HepG2 (cell line): ENCODE results near the gene ARHGAP12. TPM values are rescaled to one million over a fixed set of nuclear protein-coding genes. Genes with fewer than 3 reads are reported as not detected.

Experiments used
- AHR ChIP-seq: IDR thresholded peaks from 2 replicates; pipeline ENCODE4 v1.6.1; 2018; ENCODE audit warnings: missing genetic modification reagents, missing compliant biosample characterization
- GZF1 ChIP-seq: sonication (generic); formaldehyde crosslinking; IDR thresholded peaks from 2 replicates; pipeline ENCODE4 v1.5.1; 2020; ENCODE audit warnings: mild to moderate bottlenecking, missing genetic modification reagents
- IKZF5 ChIP-seq: IDR thresholded peaks from 2 replicates; pipeline ENCODE4 v1.6.1; 2018; ENCODE audit warnings: missing genetic modification reagents, mild to moderate bottlenecking, missing compliant biosample characterization
- IRX3 ChIP-seq: sonication (generic); formaldehyde crosslinking; IDR thresholded peaks from 2 replicates; pipeline ENCODE4 v1.8.1; 2023; ENCODE audit warnings: mild to moderate bottlenecking, low read depth, missing genetic modification reagents, borderline replicate concordance
- MAFK ChIP-seq, 2 experiments: IDR thresholded peaks in 1 of 2; conservative IDR thresholded peaks in 1 of 2; 2 replicates each; pipeline ENCODE4 v1.6.1; 2011; ENCODE audit warnings: improper control_type of control experiment in 2 of 2, low read length in 2 of 2
- NONO ChIP-seq, 2 experiments: fragments of 450-650 bp in 1 of 2; sonication (generic) in 1 of 2; formaldehyde crosslinking in 1 of 2; IDR thresholded peaks in 1 of 2; conservative IDR thresholded peaks in 1 of 2; 2 replicates each; pipeline versions ENCODE4 v1.6.1 to v1.8.0; 2017 to 2022; ENCODE audit warnings: mild to moderate bottlenecking in 1 of 2, missing genetic modification reagents in 1 of 2, moderate library complexity in 1 of 2
- RELA ChIP-seq: sonication (generic); formaldehyde crosslinking; IDR thresholded peaks from 2 replicates; pipeline ENCODE4 v1.4.0; 2020; ENCODE audit warnings: missing genetic modification reagents
- SMARCC2 ChIP-seq: fragments of 450-650 bp; IDR thresholded peaks from 2 replicates; pipeline ENCODE4 v1.6.1; 2017; ENCODE audit warnings: antibody characterized with exemption, mild to moderate bottlenecking
- YEATS4 ChIP-seq: sonication (generic); formaldehyde crosslinking; IDR thresholded peaks from 2 replicates; pipeline ENCODE4 v1.4.0; 2020; ENCODE audit warnings: missing genetic modification reagents, borderline replicate concordance
- ZMYM4 ChIP-seq: sonication (generic); formaldehyde crosslinking; IDR thresholded peaks from 2 replicates; pipeline ENCODE4 v1.8.1; 2023; ENCODE audit warnings: mild to moderate bottlenecking, missing genetic modification reagents
- ZNF138 ChIP-seq: sonication (generic); formaldehyde crosslinking; IDR thresholded peaks from 2 replicates; pipeline ENCODE4 v1.5.0; 2020; ENCODE audit warnings: mild to moderate bottlenecking, low read depth, missing genetic modification reagents
- ZNF543 ChIP-seq: sonication (generic); formaldehyde crosslinking; IDR thresholded peaks from 2 replicates; pipeline ENCODE4 v1.4.0; 2020; ENCODE audit warnings: mild to moderate bottlenecking, missing genetic modification reagents
- ZNF766 ChIP-seq: sonication (generic); formaldehyde crosslinking; IDR thresholded peaks from 2 replicates; pipeline ENCODE4 v1.5.0; 2020; ENCODE audit warnings: missing genetic modification reagents, borderline replicate concordance
- ZNF777 ChIP-seq: sonication (generic); formaldehyde crosslinking; IDR thresholded peaks from 2 replicates; pipeline ENCODE4 v1.4.0; 2020; ENCODE audit warnings: missing genetic modification reagents
- ZNF883 ChIP-seq: sonication (generic); formaldehyde crosslinking; IDR thresholded peaks from 2 replicates; pipeline ENCODE4 v1.5.1; 2020; ENCODE audit warnings: mild to moderate bottlenecking, missing genetic modification reagents; ENCODE audit errors: not compliant biosample characterization
- polyA plus RNA-seq, 8 experiments: library from polyadenylated mRNA; depleted of rRNA in 3 of 8; stranded (reverse) in 7 of 8; unstranded in 1 of 8; fragments of >200 nt; fragmentation: Illumina TruSeq in 4 of 8; extraction: Trizol in 4 of 8; gene quantifications; 2 replicates each; pipeline versions ENCODE4 v1.2.1 to v1.2.3, GENCODE V29; 2011 to 2016; ENCODE audit warnings: low read depth in 4 of 8, missing spikeins in 1 of 8, mixed read lengths in 1 of 8; ENCODE audit not compliant: insufficient read depth in 1 of 8
- total RNA-seq, 5 experiments: library from RNA; depleted of rRNA; stranded (reverse); fragments of >200 nt; fragmentation: Illumina TruSeq; extraction: Trizol; gene quantifications; 2 replicates each; pipeline ENCODE4 v1.2.3, GENCODE V29; 2016; ENCODE audit warnings: low read depth in 1 of 5

ARHGAP12 gene
- total and polyA plus RNA-seq, 2 of the 13 experiments (the other 11 are each of a cell fraction or from before 2014, with no cell fraction given): 25.0 to 54.6 TPM

DNA sequence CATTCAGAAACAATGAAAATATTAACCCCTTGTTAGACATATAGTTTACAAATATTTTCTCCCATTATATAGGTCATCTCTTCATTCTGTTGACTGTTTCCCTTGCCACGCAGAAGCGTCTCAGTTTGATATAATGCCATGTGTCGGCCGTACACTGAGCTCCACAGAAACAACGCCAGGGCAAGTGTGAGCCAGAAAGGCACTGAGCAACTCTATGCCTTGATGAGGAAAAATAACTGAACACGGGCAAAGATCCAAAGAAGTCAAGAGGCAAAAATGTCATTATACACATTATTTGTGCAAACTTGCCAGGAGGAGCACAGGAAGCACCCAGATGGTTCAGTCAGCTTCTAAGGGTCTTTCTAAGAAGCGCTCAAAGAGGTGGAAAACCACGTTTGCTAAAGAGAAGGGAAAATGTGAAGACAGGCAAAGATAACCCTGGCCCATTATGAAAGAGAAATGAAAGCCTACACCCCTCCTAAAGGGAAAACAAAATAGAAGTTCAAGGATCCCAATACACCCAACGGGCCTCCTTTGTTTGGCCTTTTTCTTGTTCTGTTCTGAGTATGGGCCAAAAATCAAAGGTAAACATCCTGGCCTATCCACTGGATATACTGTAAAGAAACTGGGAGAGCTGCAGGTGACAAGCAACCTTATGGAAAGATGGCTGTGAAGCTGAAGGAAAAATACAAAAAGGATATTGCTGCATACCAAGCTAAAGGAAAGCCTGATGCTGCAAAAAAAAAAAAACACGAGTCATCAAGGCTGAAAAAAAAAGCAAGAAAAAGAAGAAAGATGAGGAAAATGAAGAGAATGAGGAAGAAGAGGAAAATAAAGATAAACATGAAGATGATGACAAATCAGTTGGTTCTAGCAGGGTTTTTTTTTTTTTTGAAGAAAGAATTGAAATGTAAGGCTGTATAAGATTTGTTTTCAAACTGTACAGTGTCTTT lies 15.5 kb downstream of the ARHGAP12 start (continued):
- TF ChIP-seq IKZF5 (CRISPR knock-in tag): no peak
- TF ChIP-seq SMARCC2: no peak
- peak; percentile 22 to 51; a peak in 3 of 4 replicates for TF ChIP-seq MAFK (conservative IDR thresholded peaks at IDR 0.05 in 1 of 2, IDR thresholded peaks at IDR 0.05 in 1 of 2; ENCODE audit: low read length in 2 of 2)
- no peak for TF ChIP-seq RELA (CRISPR knock-in tag)
- no peak for TF ChIP-seq GZF1 (CRISPR knock-in tag)
- TF ChIP-seq YEATS4 (CRISPR knock-in tag): no peak
- TF ChIP-seq ZNF766 (CRISPR knock-in tag): no peak
- TF ChIP-seq ZNF138 (CRISPR knock-in tag): no peak
- no peak for TF ChIP-seq AHR (CRISPR knock-in tag)
- no peak for TF ChIP-seq ZNF883 (CRISPR knock-in tag)
- TF ChIP-seq ZNF543 (CRISPR knock-in tag): no peak
- no peak for TF ChIP-seq IRX3 (CRISPR knock-in tag)
- no peak for TF ChIP-seq NONO (IDR thresholded peaks at IDR 0.05)
- no peak for TF ChIP-seq NONO (CRISPR knock-in tag; conservative IDR thresholded peaks at IDR 0.05)
- TF ChIP-seq ZNF777 (CRISPR knock-in tag): no peak
- TF ChIP-seq ZMYM4: 0 out of 2 replicates have a peak, but pooled peaks have one; percentile 16
- TF ChIP-seq, all 625 proteins: peak for 19
